Gastrocnemius medialis (tissue), 4 donors: Measurements from ENCODE around the gene ATF6. TPM values are rescaled to one million over a fixed set of nuclear protein-coding genes. Genes with fewer than 3 reads are reported as not detected.

Experiments
- ATAC-seq, 2 donors: fragments of 150-250 bp; one replicate each; pipeline ENCODE4 v1.9.1; 2016
- DNase-seq, 2 donors: peaks; one replicate each; pipeline ENCODE4 v3.0.0-alpha.2; 2019
- H3K27ac ChIP-seq, 4 donors: fragments of 200-600 bp; sonication (generic); 1 replicate in 1 of 4; 2 replicates in 3 of 4; pipeline ENCODE4 v1.5.1; 2016 to 2018; ENCODE audit warnings: mild to moderate bottlenecking in 2 of 4, moderate library complexity in 1 of 4
- H3K27me3 ChIP-seq, 3 donors: fragments of 200-600 bp; sonication (generic) in 2 of 3; 1 replicate in 1 of 3; 2 replicates in 2 of 3; pipeline versions ENCODE4 v1.5.1 to v1.6.0; 2016 to 2019; ENCODE audit warnings: mild to moderate bottlenecking in 1 of 3, moderate library complexity in 1 of 3
- H3K36me3 ChIP-seq, 2 donors: fragments of 200-600 bp; sonication (generic) in 1 of 2; one replicate each; pipeline ENCODE4 v1.5.1; 2017 to 2018
- H3K4me1 ChIP-seq, 2 donors: fragments of 200-600 bp; sonication (generic) in 1 of 2; one replicate each; pipeline ENCODE4 v1.5.1; 2016 to 2017; ENCODE audit warnings: mild to moderate bottlenecking in 2 of 2
- H3K4me3 ChIP-seq, 4 donors: fragments of 200-600 bp; sonication (generic) in 3 of 4; 1 replicate in 1 of 4; 2 replicates in 3 of 4; pipeline ENCODE4 v1.5.1; 2016 to 2019; ENCODE audit warnings: mild to moderate bottlenecking in 2 of 4
- H3K9me3 ChIP-seq, 3 donors: fragments of 200-600 bp; sonication (generic) in 2 of 3; 1 replicate in 1 of 3; 2 replicates in 2 of 3; pipeline ENCODE4 v1.5.1; 2016 to 2019
- CTCF ChIP-seq, 5 experiments: fragments of 450-650 bp in 3 of 5; fragments of 200-600 bp in 2 of 5; sonication (generic) in 2 of 5; IDR thresholded peaks in 4 of 5; conservative IDR thresholded peaks in 1 of 5; 1 replicate in 4 of 5; 2 replicates in 1 of 5; pipeline ENCODE4 v1.5.1; 2016 to 2019; ENCODE audit warnings: antibody characterized with exemption in 5 of 5, mild to moderate bottlenecking in 3 of 5, moderate library complexity in 3 of 5
- POLR2A ChIP-seq, 2 donors: fragments of 450-650 bp; IDR thresholded peaks; one replicate each; pipeline ENCODE4 v1.6.1; 2017; ENCODE audit warnings: antibody characterized with exemption in 2 of 2, mild to moderate bottlenecking in 2 of 2, moderate library complexity in 2 of 2
- in situ Hi-C, 4 donors: fragments of 200-750 bp; cut with MboI; loops; one replicate each; pipeline versions ENCODE4 v1.15.0 to v1.8.0; 2017; ENCODE audit warnings: low sequenced_read_pairs in 4 of 4
- intact Hi-C: fragments of 100-400 bp; cut with DNase I; formaldehyde crosslinking; loops from one replicate; pipeline ENCODE4 v1.15.1; 2023; ENCODE audit warnings: low total_unique reads
- total RNA-seq, 4 donors: library from RNA; depleted of rRNA; stranded (reverse); fragments of >200 nt; gene quantifications; one replicate each; pipeline versions ENCODE4 v1.1.0 to v1.2.3, GENCODE V29; 2016

The ATF6 gene
- total RNA-seq, 4 donors from 2014 or later = 15.3 to 20.1 (median 18.3) TPM

DNA sequence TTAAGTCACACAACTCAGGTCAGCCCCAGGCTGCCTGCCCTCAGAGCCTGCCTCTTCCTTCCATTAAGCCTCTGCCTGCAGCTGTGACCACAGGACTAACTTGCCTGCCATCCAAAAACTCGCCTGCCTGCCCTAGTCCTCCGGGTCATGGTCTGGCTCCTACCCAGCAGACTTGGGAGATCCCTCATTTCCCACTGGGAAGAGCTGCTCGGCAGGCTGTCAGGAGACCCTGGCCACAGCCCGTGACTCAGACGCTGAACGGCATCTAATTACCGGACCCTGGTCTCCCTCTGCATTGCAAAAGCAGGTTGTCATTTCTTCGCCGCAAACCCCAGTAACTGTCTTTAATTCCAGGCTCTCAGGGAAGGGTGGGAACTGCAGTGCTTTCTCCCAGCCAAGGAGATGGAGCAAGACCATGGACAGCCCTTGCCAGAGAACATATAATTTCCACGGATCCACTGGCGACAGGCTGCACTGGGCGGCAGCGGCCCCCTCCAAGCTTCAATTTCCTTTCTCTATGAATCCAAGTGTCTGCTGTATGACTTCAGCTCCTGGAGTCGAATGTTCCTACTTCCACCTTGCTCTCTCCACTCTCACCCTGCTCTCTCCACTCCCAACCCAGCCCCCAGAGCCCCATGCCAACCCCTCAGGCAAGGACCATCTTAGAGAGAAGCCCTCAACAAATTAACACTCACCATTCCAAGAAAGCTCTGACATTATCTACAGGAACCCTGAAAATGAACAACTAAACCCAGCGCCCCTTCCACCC lies 237.1 kb downstream of the ATF6 start:
- H3K27ac ChIP-seq = peak overlapping the region; percentile 61 to 72 (median 65)
- no peak for TF ChIP-seq CTCF (IDR thresholded peaks at IDR 0.05 in 4 of 5, conservative IDR thresholded peaks at IDR 0.05 in 1 of 5)
- TF ChIP-seq POLR2A (IDR thresholded peaks at IDR 0.05) = no peak
- ATAC-seq (peak; percentile 68 to 91), DNase-seq (peak; percentile 34 to 55)
- peaks cover 12 to 14% of the 10 kb centered on the region in 2 donors for H3K4me1 ChIP-seq
- no peaks in the 10 kb centered on the region for H3K9me3 ChIP-seq
- peaks cover 0 to 2% (median 0%) of the 10 kb centered on the region in 3 donors for H3K27me3 ChIP-seq
- H3K36me3 ChIP-seq = no peaks in the 10 kb centered on the region
- intact Hi-C loops (loop anchor here (5.0 kb wide), 1 partner anchor 41 kb away; no protein-coding TSS in a partner anchor), in situ Hi-C loops (no loop called here)
- peak overlapping the region; percentile 21 to 33 (median 26) for H3K4me3 ChIP-seq

GRCh38 chr1:162003830-162004215 lies 237.7 kb downstream of the ATF6 start:
- H3K4me3 ChIP-seq = peak overlapping the region; percentile 17 to 33 (median 26)
- intact Hi-C loops = loop anchor here (5.0 kb wide), 1 partner anchor 42 kb away; no protein-coding TSS in a partner anchor
- TF ChIP-seq CTCF (IDR thresholded peaks at IDR 0.05 in 4 of 5, conservative IDR thresholded peaks at IDR 0.05 in 1 of 5) (no peak), POLR2A (IDR thresholded peaks at IDR 0.05) (peak in 1 of 2 donors; percentile 21)
- H3K27me3 ChIP-seq = peaks cover 0 to 2% (median 0%) of the 10 kb centered on the region in 3 donors
- peaks cover 12 to 14% of the 10 kb centered on the region in 2 donors for H3K4me1 ChIP-seq
- peak in 1 of 2 donors; percentile 38 for DNase-seq
- no peaks in the 10 kb centered on the region for H3K36me3 ChIP-seq
- ATAC-seq = peak; percentile 50 to 55
- no peaks in the 10 kb centered on the region for H3K9me3 ChIP-seq
- H3K27ac ChIP-seq = peak overlapping the region; percentile 61 to 72 (median 65)
- in situ Hi-C loops = no loop called here

GRCh38 chr1:162004441-162004950 lies 238.4 kb downstream of the ATF6 start:
- H3K9me3 ChIP-seq = no peaks in the 10 kb centered on the region
- in situ Hi-C loops = no loop called here
- H3K27me3 ChIP-seq = peaks cover 0 to 2% (median 0%) of the 10 kb centered on the region in 3 donors
- peaks cover 12 to 17% of the 10 kb centered on the region in 2 donors for H3K4me1 ChIP-seq
- peak overlapping the region; percentile 32 to 72 (median 56) for H3K27ac ChIP-seq
- DNase-seq (no peak), ATAC-seq (no peak)
- H3K4me3 ChIP-seq = no peak overlapping the region
- TF ChIP-seq POLR2A (IDR thresholded peaks at IDR 0.05) (no peak), CTCF (IDR thresholded peaks at IDR 0.05 in 4 of 5, conservative IDR thresholded peaks at IDR 0.05 in 1 of 5) (no peak)
- H3K36me3 ChIP-seq = no peaks in the 10 kb centered on the region
- intact Hi-C loops = loop anchor here (5.0 kb wide), 1 partner anchor 42 kb away; no protein-coding TSS in a partner anchor

DNA sequence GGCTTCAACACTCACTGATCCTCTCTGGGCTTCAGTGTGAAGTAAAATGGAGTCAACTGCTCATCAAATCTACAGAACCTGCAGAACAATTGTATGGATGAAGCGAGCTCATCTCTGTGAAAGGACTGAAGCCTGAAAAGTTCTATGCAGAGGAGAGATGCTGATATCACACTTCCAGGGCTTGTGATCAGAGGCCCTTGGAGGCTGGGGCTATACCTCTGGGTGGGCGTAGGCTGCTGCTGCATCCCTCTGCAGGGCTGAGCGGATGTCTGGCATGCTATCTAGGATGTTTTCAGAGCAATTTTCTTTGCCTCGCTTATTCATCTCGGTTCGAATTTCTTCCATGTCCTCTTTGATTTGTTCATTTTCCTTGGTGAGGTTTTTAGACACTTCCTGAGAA lies 240.0 kb downstream of the ATF6 start:
- peaks cover 0 to 2% (median 0%) of the 10 kb centered on the region in 3 donors for H3K27me3 ChIP-seq
- no peaks in the 10 kb centered on the region for H3K36me3 ChIP-seq
- TF ChIP-seq CTCF (IDR thresholded peaks at IDR 0.05 in 4 of 5, conservative IDR thresholded peaks at IDR 0.05 in 1 of 5) (no peak), POLR2A (IDR thresholded peaks at IDR 0.05) (no peak)
- in situ Hi-C loops (no loop called here), intact Hi-C loops (no loop called here)
- no peak for DNase-seq
- H3K4me1 ChIP-seq = peaks cover 18 to 30% of the 10 kb centered on the region in 2 donors
- no peak for ATAC-seq
- H3K9me3 ChIP-seq = no peaks in the 10 kb centered on the region
- no peak overlapping the region for H3K27ac ChIP-seq
- H3K4me3 ChIP-seq = no peak overlapping the region
